HEK293 (cell line): ENCODE data around the gene CDH5.

ENCODE experiments used
- CTCF ChIA-PET: fragments of 350-600 bp; formaldehyde crosslinking; extraction: SDS; loops from one replicate; lab custom pipeline; 2021; ENCODE audit warnings: antibody characterized with exemption; lab: Yijun Ruan, JAX
- POLR2A ChIA-PET: fragments of 300-600 bp; formaldehyde crosslinking; extraction: SDS; loops from one replicate; lab custom pipeline; 2020; ENCODE audit warnings: antibody characterized with exemption, inconsistent platforms; lab: Yijun Ruan, JAX
- H3K27ac ChIP-seq: fragments of 200-500 bp; sonication (Bioruptor generic); 2 replicates; pipeline ENCODE4 v1.5.1; 2014; ENCODE audit warnings: low read depth, low read length, control low read depth, inconsistent platforms; ENCODE audit errors: extremely low read depth
- H3K36me3 ChIP-seq, 2 experiments: fragments of 200-500 bp in 1 of 2; sonication (Bioruptor generic) in 1 of 2; 1 replicate in 1 of 2; 2 replicates in 1 of 2; pipeline ENCODE4 v1.5.1; 2014 to 2017; ENCODE audit warnings: inconsistent platforms in 2 of 2, low read length in 2 of 2; ENCODE audit not compliant: control insufficient read depth in 2 of 2, insufficient read depth in 1 of 2
- H3K4me1 ChIP-seq: fragments of 200-500 bp; sonication (Bioruptor generic); 2 replicates; pipeline ENCODE4 v1.5.1; 2014; ENCODE audit warnings: mild to moderate bottlenecking, low read length, inconsistent platforms; ENCODE audit not compliant: control insufficient read depth, insufficient read depth
- H3K4me3 ChIP-seq: 2 replicates; pipeline ENCODE4 v1.5.1; 2011; ENCODE audit warnings: low read depth, mild to moderate bottlenecking, control low read depth, low read length, moderate library complexity
- H3K9me3 ChIP-seq: fragments of 200-500 bp; sonication (Bioruptor generic); 2 replicates; pipeline ENCODE4 v1.5.1; 2014; ENCODE audit warnings: low read depth, low read length, inconsistent platforms; ENCODE audit not compliant: control insufficient read depth, insufficient read depth
- GLI4 ChIP-seq: fragments of 450-650 bp; formaldehyde crosslinking; IDR thresholded peaks from 2 replicates; pipeline ENCODE4 v1.5.1; 2016; ENCODE audit warnings: missing biosample characterization, missing genetic modification characterization
- GLIS1 ChIP-seq: fragments of 450-650 bp; formaldehyde crosslinking; IDR thresholded peaks from 2 replicates; pipeline ENCODE4 v1.5.1; 2016; ENCODE audit warnings: missing biosample characterization, missing genetic modification characterization
- GLIS2 ChIP-seq: fragments of 450-650 bp; formaldehyde crosslinking; IDR thresholded peaks from 2 replicates; pipeline ENCODE4 v1.5.1; 2016; ENCODE audit warnings: missing biosample characterization, missing genetic modification characterization
- KLF7 ChIP-seq: fragments of 450-650 bp; formaldehyde crosslinking; IDR thresholded peaks from 2 replicates; pipeline ENCODE4 v1.5.1; 2016; ENCODE audit warnings: missing biosample characterization, missing genetic modification characterization, borderline replicate concordance
- SETDB1 ChIP-seq: IDR thresholded peaks from one replicate; pipeline ENCODE4 v1.6.1; 2017; ENCODE audit warnings: mild to moderate bottlenecking, low read length, moderate library complexity, mixed read lengths; ENCODE audit not compliant: insufficient read length
- ZEB2 ChIP-seq: fragments of 450-650 bp; formaldehyde crosslinking; IDR thresholded peaks from 2 replicates; pipeline ENCODE4 v1.5.1; 2016; ENCODE audit warnings: missing biosample characterization, missing genetic modification characterization
- ZFHX2 ChIP-seq: fragments of 450-650 bp; formaldehyde crosslinking; conservative IDR thresholded peaks from 2 replicates; pipeline ENCODE4 v1.5.1; 2016; ENCODE audit warnings: missing biosample characterization, missing genetic modification characterization
- ZFP3 ChIP-seq: fragments of 450-650 bp; formaldehyde crosslinking; IDR thresholded peaks from 2 replicates; pipeline ENCODE4 v1.5.1; 2016; ENCODE audit warnings: low read depth, missing biosample characterization, missing genetic modification characterization
- ZFP41 ChIP-seq: fragments of 450-650 bp; formaldehyde crosslinking; IDR thresholded peaks from 2 replicates; pipeline ENCODE4 v1.5.1; 2016; ENCODE audit warnings: missing biosample characterization, missing genetic modification characterization, borderline replicate concordance
- ZNF132 ChIP-seq: fragments of 450-650 bp; formaldehyde crosslinking; IDR thresholded peaks from 2 replicates; pipeline ENCODE4 v1.5.1; 2017; ENCODE audit warnings: missing biosample characterization, missing genetic modification characterization, borderline replicate concordance
- ZNF140 ChIP-seq: fragments of 450-650 bp; formaldehyde crosslinking; IDR thresholded peaks from 2 replicates; pipeline ENCODE4 v1.5.1; 2016; ENCODE audit warnings: missing biosample characterization, missing genetic modification characterization
- ZNF266 ChIP-seq: fragments of 450-650 bp; formaldehyde crosslinking; IDR thresholded peaks from 2 replicates; pipeline ENCODE4 v1.5.1; 2016; ENCODE audit warnings: missing biosample characterization, missing genetic modification characterization, low read depth
- ZNF311 ChIP-seq: fragments of 450-650 bp; formaldehyde crosslinking; IDR thresholded peaks from 2 replicates; pipeline ENCODE4 v1.5.1; 2017; ENCODE audit warnings: missing biosample characterization, missing genetic modification characterization, borderline replicate concordance
- ZNF324 ChIP-seq: fragments of 450-650 bp; formaldehyde crosslinking; IDR thresholded peaks from 2 replicates; pipeline ENCODE4 v1.5.1; 2016; ENCODE audit warnings: missing biosample characterization, missing genetic modification characterization
- ZNF404 ChIP-seq: fragments of 450-650 bp; formaldehyde crosslinking; IDR thresholded peaks from 2 replicates; pipeline ENCODE4 v1.5.1; 2017; ENCODE audit warnings: missing biosample characterization, missing genetic modification characterization
- ZNF426 ChIP-seq: fragments of 450-650 bp; formaldehyde crosslinking; IDR thresholded peaks from 2 replicates; pipeline ENCODE4 v1.5.1; 2017; ENCODE audit warnings: missing biosample characterization, missing genetic modification characterization, mild to moderate bottlenecking, inconsistent platforms, moderate library complexity
- ZNF510 ChIP-seq: fragments of 450-650 bp; formaldehyde crosslinking; IDR thresholded peaks from 2 replicates; pipeline ENCODE4 v1.5.1; 2018; ENCODE audit warnings: mild to moderate bottlenecking, missing genetic modification characterization, missing biosample characterization; ENCODE audit not compliant: insufficient replicate concordance
- ZNF561 ChIP-seq: fragments of 450-650 bp; IDR thresholded peaks from 2 replicates; pipeline ENCODE4 v1.5.1; 2018; ENCODE audit warnings: missing biosample characterization, missing genetic modification characterization, borderline replicate concordance
- ZNF623 ChIP-seq: fragments of 450-650 bp; formaldehyde crosslinking; IDR thresholded peaks from 2 replicates; pipeline ENCODE4 v1.5.1; 2016; ENCODE audit warnings: missing biosample characterization, missing genetic modification characterization
- ZNF629 ChIP-seq: fragments of 450-650 bp; formaldehyde crosslinking; IDR thresholded peaks from 2 replicates; pipeline ENCODE4 v1.5.1; 2017; ENCODE audit warnings: missing biosample characterization, missing genetic modification characterization
- ZNF768 ChIP-seq: fragments of 450-650 bp; formaldehyde crosslinking; IDR thresholded peaks from 2 replicates; pipeline ENCODE4 v1.5.1; 2018; ENCODE audit warnings: missing biosample characterization, mild to moderate bottlenecking, missing genetic modification characterization
- ZSCAN23 ChIP-seq: fragments of 450-650 bp; formaldehyde crosslinking; IDR thresholded peaks from 2 replicates; pipeline ENCODE4 v1.5.1; 2016; ENCODE audit warnings: missing biosample characterization, missing genetic modification characterization
- ZSCAN30 ChIP-seq: fragments of 450-650 bp; IDR thresholded peaks from 2 replicates; pipeline ENCODE4 v1.5.1; 2018; ENCODE audit warnings: missing biosample characterization, mild to moderate bottlenecking, missing genetic modification characterization, moderate library complexity
- TF ChIP-seq, protein P1 (sequence below): fragments of 450-650 bp; formaldehyde crosslinking; IDR thresholded peaks from 2 replicates; pipeline ENCODE4 v1.5.1; 2016; ENCODE audit warnings: missing biosample characterization, missing genetic modification characterization, borderline replicate concordance
- TF ChIP-seq, protein P2 (sequence below): fragments of 450-650 bp; formaldehyde crosslinking; IDR thresholded peaks from 2 replicates; pipeline ENCODE4 v1.5.1; 2016; ENCODE audit warnings: missing biosample characterization, missing genetic modification characterization
- TF ChIP-seq, protein P3 (sequence below): fragments of 450-650 bp; IDR thresholded peaks from 2 replicates; pipeline ENCODE4 v1.5.1; 2018; ENCODE audit warnings: missing biosample characterization, mild to moderate bottlenecking, missing genetic modification characterization
- TF ChIP-seq, protein P4 (sequence below): fragments of 450-650 bp; formaldehyde crosslinking; IDR thresholded peaks from 2 replicates; pipeline ENCODE4 v1.5.1; 2017; ENCODE audit warnings: missing biosample characterization, missing genetic modification characterization

Gene CDH5

DNA sequence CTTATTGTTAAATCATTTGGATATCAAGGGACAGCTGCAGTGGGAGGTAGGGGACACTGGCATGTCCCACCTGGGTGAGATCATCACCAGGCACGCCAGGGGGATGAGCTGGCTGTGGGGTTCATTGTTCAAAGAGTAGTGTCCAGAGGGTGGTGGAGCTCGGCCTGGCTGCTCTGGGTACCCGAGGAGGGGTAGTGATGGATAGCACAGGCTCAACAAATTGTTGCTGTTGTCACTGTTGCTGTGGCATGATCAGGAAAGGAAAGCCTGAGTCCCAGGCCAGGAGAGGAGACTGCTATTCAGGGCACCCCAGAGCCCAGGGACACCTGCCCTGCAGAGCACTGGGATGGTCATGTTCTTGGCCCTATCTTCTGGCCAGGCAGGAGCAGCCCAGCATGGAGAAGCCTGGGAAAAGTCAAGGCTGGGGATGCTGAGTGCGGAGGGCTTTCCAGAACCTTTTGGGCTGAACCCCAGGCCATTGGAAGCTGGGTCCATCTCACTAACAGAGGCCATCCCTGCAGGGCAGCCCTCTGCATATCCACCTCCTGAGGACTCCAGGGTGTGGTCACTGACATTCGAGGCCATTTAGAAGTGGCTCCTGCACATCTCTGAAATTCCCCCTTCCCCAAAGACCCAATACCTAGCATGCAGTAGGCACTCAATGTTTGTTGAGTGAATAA lies 72.7 kb downstream of the CDH5 start:
- no peaks in the 10 kb centered on the region for H3K4me1 ChIP-seq
- no peaks in the 10 kb centered on the region for H3K36me3 ChIP-seq
- TF ChIP-seq ZFP41 (no peak), ZFHX2 (tag by site-specific recombination) (no peak), ZNF311 (no peak), ZSCAN30 (tag by site-specific recombination) (no peak), ZNF629 (tag by site-specific recombination) (no peak), ZNF768 (tag by site-specific recombination) (no peak), ZNF324 (tag by site-specific recombination) (no peak), ZNF561 (no peak), ZNF623 (no peak), ZNF132 (tag by site-specific recombination) (no peak), SETDB1 (no peak), GLIS2 (tag by site-specific recombination) (no peak), ZNF426 (tag by site-specific recombination) (no peak)
- TF ChIP-seq, protein P1, sequence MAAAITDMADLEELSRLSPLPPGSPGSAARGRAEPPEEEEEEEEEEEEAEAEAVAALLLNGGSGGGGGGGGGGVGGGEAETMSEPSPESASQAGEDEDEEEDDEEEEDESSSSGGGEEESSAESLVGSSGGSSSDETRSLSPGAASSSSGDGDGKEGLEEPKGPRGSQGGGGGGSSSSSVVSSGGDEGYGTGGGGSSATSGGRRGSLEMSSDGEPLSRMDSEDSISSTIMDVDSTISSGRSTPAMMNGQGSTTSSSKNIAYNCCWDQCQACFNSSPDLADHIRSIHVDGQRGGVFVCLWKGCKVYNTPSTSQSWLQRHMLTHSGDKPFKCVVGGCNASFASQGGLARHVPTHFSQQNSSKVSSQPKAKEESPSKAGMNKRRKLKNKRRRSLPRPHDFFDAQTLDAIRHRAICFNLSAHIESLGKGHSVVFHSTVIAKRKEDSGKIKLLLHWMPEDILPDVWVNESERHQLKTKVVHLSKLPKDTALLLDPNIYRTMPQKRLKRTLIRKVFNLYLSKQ (tag by site-specific recombination), result no peak
- TF ChIP-seq, protein P2, sequence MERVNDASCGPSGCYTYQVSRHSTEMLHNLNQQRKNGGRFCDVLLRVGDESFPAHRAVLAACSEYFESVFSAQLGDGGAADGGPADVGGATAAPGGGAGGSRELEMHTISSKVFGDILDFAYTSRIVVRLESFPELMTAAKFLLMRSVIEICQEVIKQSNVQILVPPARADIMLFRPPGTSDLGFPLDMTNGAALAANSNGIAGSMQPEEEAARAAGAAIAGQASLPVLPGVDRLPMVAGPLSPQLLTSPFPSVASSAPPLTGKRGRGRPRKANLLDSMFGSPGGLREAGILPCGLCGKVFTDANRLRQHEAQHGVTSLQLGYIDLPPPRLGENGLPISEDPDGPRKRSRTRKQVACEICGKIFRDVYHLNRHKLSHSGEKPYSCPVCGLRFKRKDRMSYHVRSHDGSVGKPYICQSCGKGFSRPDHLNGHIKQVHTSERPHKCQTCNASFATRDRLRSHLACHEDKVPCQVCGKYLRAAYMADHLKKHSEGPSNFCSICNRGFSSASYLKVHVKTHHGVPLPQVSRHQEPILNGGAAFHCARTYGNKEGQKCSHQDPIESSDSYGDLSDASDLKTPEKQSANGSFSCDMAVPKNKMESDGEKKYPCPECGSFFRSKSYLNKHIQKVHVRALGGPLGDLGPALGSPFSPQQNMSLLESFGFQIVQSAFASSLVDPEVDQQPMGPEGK (tag by site-specific recombination), result no peak
- TF ChIP-seq, protein P3, sequence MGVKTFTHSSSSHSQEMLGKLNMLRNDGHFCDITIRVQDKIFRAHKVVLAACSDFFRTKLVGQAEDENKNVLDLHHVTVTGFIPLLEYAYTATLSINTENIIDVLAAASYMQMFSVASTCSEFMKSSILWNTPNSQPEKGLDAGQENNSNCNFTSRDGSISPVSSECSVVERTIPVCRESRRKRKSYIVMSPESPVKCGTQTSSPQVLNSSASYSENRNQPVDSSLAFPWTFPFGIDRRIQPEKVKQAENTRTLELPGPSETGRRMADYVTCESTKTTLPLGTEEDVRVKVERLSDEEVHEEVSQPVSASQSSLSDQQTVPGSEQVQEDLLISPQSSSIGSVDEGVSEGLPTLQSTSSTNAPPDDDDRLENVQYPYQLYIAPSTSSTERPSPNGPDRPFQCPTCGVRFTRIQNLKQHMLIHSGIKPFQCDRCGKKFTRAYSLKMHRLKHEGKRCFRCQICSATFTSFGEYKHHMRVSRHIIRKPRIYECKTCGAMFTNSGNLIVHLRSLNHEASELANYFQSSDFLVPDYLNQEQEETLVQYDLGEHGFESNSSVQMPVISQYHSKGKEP (tag by site-specific recombination), result no peak
- H3K27ac ChIP-seq, result no peak overlapping the region
- POLR2A ChIA-PET, result no interaction called here
- H3K9me3 ChIP-seq, result no peaks in the 10 kb centered on the region
- CTCF ChIA-PET, result no interaction called here
- no peak overlapping the region for H3K4me3 ChIP-seq

DNA sequence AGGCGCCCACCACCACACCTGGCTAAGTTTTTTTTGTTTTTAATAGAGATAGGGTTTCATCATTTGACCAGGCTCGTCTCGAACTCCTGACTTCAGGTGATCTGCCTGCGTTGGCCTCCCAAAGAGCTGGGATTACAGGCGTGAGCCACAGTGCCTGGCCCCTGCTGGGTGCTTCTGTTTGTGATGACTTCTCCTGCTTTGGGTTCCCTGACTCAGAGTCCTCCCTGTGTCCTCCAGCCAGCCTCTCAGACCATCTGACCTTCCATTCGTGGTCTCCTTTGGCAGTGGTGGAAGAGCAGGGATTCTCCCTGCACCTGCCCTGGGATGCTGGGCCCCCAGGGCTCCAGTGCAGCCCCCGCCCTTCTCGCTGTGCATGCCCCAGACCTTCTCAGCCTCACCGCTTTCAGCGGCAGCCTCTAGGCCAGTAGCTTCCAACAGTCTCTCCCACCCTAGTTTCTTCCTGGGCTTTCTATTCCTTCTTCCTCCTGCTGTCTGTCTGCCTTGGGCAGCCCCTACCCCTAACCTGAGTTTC lies 73.8 kb downstream of the CDH5 start:
- Histone ChIP-seq H3K9me3 (no peaks in the 10 kb centered on the region), H3K4me3 (no peak overlapping the region), H3K27ac (no peak overlapping the region), H3K4me1 (no peaks in the 10 kb centered on the region), H3K36me3 (no peaks in the 10 kb centered on the region)
- ChIA-PET CTCF (no interaction called here), POLR2A (interaction anchor here (0.6 kb wide), 1 partner anchor 390 kb away, joined by 4 read pairs; no protein-coding TSS in a partner anchor)
- no peak for TF ChIP-seq ZSCAN23 (tag by site-specific recombination)
- TF ChIP-seq GLI4, result no peak
- no peak for TF ChIP-seq ZNF140 (tag by site-specific recombination)
- TF ChIP-seq ZNF266 (tag by site-specific recombination), result no peak
- no peak for TF ChIP-seq ZNF404 (tag by site-specific recombination)
- TF ChIP-seq, protein P3 (tag by site-specific recombination), result no peak
- no peak for TF ChIP-seq KLF7 (tag by site-specific recombination)
- TF ChIP-seq SETDB1, result no peak
- TF ChIP-seq ZEB2, result no peak
- no peak for TF ChIP-seq ZNF510 (tag by site-specific recombination)
- no peak for TF ChIP-seq ZFP3
- TF ChIP-seq GLIS1, result no peak
- TF ChIP-seq, protein P4, sequence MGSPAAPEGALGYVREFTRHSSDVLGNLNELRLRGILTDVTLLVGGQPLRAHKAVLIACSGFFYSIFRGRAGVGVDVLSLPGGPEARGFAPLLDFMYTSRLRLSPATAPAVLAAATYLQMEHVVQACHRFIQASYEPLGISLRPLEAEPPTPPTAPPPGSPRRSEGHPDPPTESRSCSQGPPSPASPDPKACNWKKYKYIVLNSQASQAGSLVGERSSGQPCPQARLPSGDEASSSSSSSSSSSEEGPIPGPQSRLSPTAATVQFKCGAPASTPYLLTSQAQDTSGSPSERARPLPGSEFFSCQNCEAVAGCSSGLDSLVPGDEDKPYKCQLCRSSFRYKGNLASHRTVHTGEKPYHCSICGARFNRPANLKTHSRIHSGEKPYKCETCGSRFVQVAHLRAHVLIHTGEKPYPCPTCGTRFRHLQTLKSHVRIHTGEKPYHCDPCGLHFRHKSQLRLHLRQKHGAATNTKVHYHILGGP (tag by site-specific recombination), result no peak
